Measurements from ENCODE around the gene AFF2.

The AFF2 gene

DNA sequence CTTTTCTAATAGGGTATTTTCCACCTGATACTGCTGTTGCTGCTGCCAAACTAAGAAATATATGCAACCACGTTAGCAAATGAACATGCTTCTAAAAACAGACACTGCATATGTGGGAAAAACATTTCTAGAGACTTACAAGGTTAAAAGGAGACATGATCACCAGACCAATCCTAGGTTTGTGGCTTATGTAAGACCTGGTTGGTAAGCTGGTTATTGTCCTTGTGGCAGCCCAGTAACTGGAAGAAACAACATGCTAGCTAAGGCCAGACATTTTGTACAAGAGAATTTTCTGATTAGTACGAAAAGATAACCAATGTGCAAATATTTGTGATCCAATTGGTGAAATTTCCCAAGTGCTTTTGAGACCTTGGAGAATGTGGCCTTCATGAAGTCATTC lies 112.0 kb downstream of the AFF2 start:
- no peak overlapping the region for H3K27ac ChIP-seq
- no peak overlapping the region for H3K4me3 ChIP-seq (IDR thresholded peaks at IDR 0.05; ENCODE audit: insufficient read depth, low read depth, low read length)
- no peak overlapping the region for H2AFZ ChIP-seq (ENCODE audit: low read depth)
- H3K4me1 ChIP-seq (ENCODE audit: low read depth, poor library complexity, severe bottlenecking): no peaks in the 10 kb centered on the region
- no peaks in the 10 kb centered on the region for H3K27me3 ChIP-seq (ENCODE audit: insufficient read depth, low read depth)
- H3K4me2 ChIP-seq: no peak overlapping the region
- no peaks in the 10 kb centered on the region for H4K20me1 ChIP-seq (ENCODE audit: insufficient read depth)
- no peak overlapping the region for H3K9ac ChIP-seq
- H3K36me3 ChIP-seq (ENCODE audit: insufficient read depth): no peaks in the 10 kb centered on the region
- no peak for TF ChIP-seq CTCF (conservative IDR thresholded peaks at IDR 0.05; ENCODE audit: low read depth, low read length)
- H3K79me2 ChIP-seq (ENCODE audit: insufficient read depth, low read depth): no peaks in the 10 kb centered on the region

GRCh38 chrX:148613636-148614035 lies 113.2 kb downstream of the AFF2 start:
- no peak overlapping the region for H3K4me2 ChIP-seq

DNA sequence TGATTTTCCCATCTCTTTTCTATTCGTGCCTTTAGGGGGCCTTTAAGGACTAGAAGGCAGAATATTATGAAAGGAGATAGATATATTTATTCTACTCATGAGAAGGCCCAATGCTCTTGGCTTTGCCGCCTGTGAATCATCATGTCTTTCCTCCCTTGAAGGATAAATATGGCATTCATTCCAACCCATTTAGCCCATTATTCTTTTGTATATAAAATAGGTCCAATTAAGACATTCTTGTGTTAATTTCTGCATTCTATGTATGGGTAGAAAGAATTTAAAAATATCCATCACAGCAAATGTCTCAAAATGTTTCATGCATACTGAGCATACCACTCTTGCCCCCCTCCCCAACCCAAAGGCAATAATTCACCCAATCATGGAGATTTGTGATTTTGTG lies 115.1 kb downstream of the AFF2 start:
- no peaks in the 10 kb centered on the region for H3K27me3 ChIP-seq (ENCODE audit: insufficient read depth, low read depth)
- TF ChIP-seq CTCF (conservative IDR thresholded peaks at IDR 0.05; ENCODE audit: low read depth, low read length): no peak
- H3K79me2 ChIP-seq (ENCODE audit: insufficient read depth, low read depth): no peaks in the 10 kb centered on the region
- no peak overlapping the region for H3K9ac ChIP-seq
- no peak overlapping the region for H3K4me3 ChIP-seq (IDR thresholded peaks at IDR 0.05; ENCODE audit: insufficient read depth, low read depth, low read length)
- H3K27ac ChIP-seq: no peak overlapping the region
- no peaks in the 10 kb centered on the region for H3K36me3 ChIP-seq (ENCODE audit: insufficient read depth)
- no peak overlapping the region for H2AFZ ChIP-seq (ENCODE audit: low read depth)
- H4K20me1 ChIP-seq (ENCODE audit: insufficient read depth): no peaks in the 10 kb centered on the region
- H3K4me1 ChIP-seq (ENCODE audit: low read depth, poor library complexity, severe bottlenecking): no peaks in the 10 kb centered on the region
- no peak overlapping the region for H3K4me2 ChIP-seq

More at GRCh38 chrX:148613636-148614035, 113.2 kb downstream of the AFF2 start:
- no peak overlapping the region for H2AFZ ChIP-seq (ENCODE audit: low read depth)
- no peaks in the 10 kb centered on the region for H3K27me3 ChIP-seq (ENCODE audit: insufficient read depth, low read depth)
- H3K4me3 ChIP-seq (IDR thresholded peaks at IDR 0.05; ENCODE audit: insufficient read depth, low read depth, low read length): no peak overlapping the region
- no peaks in the 10 kb centered on the region for H3K79me2 ChIP-seq (ENCODE audit: insufficient read depth, low read depth)
- H3K27ac ChIP-seq: no peak overlapping the region
- no peaks in the 10 kb centered on the region for H3K4me1 ChIP-seq (ENCODE audit: low read depth, poor library complexity, severe bottlenecking)
- no peaks in the 10 kb centered on the region for H3K36me3 ChIP-seq (ENCODE audit: insufficient read depth)
- H3K9ac ChIP-seq: no peak overlapping the region
- no peak for TF ChIP-seq CTCF (conservative IDR thresholded peaks at IDR 0.05; ENCODE audit: low read depth, low read length)
- no peaks in the 10 kb centered on the region for H4K20me1 ChIP-seq (ENCODE audit: insufficient read depth)

DNA sequence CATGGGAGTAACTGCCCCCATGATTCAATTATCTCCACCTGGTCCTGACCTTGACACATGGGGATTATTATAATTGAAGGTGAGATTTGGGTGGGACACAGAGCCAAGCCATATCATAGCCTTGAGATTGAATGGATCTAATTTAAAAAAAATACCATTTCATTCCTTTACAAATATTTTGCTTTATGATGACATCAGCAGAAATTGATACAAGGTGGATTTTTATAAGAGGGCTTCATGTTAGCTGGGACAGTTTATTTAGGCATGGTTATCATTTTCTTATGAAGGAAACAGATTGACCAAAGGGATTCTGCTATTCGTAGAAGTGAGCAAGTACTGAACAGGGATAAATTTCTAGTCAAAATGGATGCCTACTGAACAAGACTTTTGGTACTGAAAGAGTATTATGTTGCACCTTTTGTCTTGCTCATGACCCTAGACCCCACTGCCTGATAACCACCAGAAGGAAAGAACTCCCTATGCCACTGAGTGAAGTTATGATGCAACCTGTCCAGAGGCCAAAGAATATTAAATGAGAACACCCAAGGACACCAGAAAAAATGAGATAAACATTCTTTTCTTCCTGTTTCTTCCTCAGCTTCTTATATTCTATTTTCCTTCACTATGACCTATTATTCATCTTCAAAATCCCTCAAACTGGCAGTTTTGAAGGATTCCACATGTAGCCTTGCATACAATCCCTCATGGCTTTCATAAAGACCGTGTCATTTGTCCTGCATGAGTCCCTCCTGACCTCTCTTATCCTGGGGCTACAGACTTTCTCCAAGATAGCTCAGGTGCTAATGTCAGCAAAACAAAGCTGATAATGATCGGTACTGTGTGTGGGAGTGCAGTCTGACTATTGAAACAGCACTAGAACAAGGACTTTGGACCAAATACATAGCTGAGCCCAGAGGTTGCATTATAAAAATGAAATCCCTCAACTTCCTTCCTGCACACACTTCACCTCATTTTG lies 118.3 kb downstream of the AFF2 start:
- TF ChIP-seq CTCF (conservative IDR thresholded peaks at IDR 0.05; ENCODE audit: low read depth, low read length): no peak
- H4K20me1 ChIP-seq (ENCODE audit: insufficient read depth): no peaks in the 10 kb centered on the region
- H2AFZ ChIP-seq (ENCODE audit: low read depth): no peak overlapping the region
- H3K27me3 ChIP-seq (ENCODE audit: insufficient read depth, low read depth): no peaks in the 10 kb centered on the region
- no peak overlapping the region for H3K4me2 ChIP-seq
- H3K4me3 ChIP-seq (IDR thresholded peaks at IDR 0.05; ENCODE audit: insufficient read depth, low read depth, low read length): no peak overlapping the region
- no peaks in the 10 kb centered on the region for H3K4me1 ChIP-seq (ENCODE audit: low read depth, poor library complexity, severe bottlenecking)
- H3K36me3 ChIP-seq (ENCODE audit: insufficient read depth): no peaks in the 10 kb centered on the region
- no peaks in the 10 kb centered on the region for H3K79me2 ChIP-seq (ENCODE audit: insufficient read depth, low read depth)
- H3K27ac ChIP-seq: no peak overlapping the region
- no peak overlapping the region for H3K9ac ChIP-seq
